ENCODE measurements around the gene CTNND2.

Gene CTNND2

DNA sequence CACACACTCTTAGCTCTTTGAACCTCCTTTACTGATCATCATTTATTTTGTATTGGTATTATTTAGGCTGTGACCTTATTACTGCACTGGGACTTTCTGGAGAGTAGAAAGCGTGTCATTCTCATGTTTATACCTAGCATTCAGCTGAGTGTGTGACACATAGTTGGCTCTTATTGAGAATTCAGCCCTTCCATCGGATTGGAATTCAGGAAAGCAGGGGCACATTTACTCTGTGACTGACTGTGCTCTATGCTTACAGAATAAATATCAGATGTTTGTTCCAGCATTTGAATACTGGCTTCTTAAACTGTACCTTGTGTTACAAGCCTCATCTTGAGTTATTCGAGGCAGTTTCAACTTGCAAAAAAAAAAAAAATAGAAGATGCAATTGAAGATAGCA is 782.4 kb downstream of the CTNND2 start:
- DNase-seq, result no peak
- TF ChIP-seq, protein P1, sequence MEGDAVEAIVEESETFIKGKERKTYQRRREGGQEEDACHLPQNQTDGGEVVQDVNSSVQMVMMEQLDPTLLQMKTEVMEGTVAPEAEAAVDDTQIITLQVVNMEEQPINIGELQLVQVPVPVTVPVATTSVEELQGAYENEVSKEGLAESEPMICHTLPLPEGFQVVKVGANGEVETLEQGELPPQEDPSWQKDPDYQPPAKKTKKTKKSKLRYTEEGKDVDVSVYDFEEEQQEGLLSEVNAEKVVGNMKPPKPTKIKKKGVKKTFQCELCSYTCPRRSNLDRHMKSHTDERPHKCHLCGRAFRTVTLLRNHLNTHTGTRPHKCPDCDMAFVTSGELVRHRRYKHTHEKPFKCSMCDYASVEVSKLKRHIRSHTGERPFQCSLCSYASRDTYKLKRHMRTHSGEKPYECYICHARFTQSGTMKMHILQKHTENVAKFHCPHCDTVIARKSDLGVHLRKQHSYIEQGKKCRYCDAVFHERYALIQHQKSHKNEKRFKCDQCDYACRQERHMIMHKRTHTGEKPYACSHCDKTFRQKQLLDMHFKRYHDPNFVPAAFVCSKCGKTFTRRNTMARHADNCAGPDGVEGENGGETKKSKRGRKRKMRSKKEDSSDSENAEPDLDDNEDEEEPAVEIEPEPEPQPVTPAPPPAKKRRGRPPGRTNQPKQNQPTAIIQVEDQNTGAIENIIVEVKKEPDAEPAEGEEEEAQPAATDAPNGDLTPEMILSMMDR (IDR thresholded peaks at IDR 0.05; ENCODE audit: low read depth, low read length), result no peak
- Histone ChIP-seq H3K36me3 (peaks cover 6% of the 10 kb centered on the region), H3K9me3 (ENCODE audit: severe bottlenecking) (no peaks in the 10 kb centered on the region), H3K27me3 (ENCODE audit: insufficient read depth, low read depth, severe bottlenecking) (no peaks in the 10 kb centered on the region), H3K4me3 (ENCODE audit: low read depth, low read length) (no peak overlapping the region), H3K27ac (no peak overlapping the region)

DNA sequence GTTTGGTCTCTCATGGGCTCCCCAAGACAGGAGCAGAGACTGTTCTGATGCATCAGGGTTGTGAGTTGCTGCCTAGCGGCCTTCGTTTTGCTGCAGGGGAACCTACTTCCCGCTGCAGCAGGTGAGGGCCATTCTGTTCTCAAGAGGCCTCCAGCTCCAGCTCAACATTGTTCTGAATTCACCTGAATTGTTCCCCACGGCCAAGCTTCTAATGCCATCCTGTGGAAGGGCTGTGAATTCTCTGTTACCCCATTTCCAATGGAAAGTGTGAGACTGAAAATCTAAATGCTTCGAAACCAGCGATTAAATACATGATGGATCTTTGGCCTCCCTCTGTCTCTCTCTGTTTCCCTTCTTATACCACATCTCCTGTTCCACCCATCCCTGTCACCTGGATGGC is 794.1 kb downstream of the CTNND2 start:
- Histone ChIP-seq H3K36me3 (peaks cover 18% of the 10 kb centered on the region), H3K27ac (no peak overlapping the region), H3K27me3 (ENCODE audit: insufficient read depth, low read depth, severe bottlenecking) (no peaks in the 10 kb centered on the region), H3K4me3 (ENCODE audit: low read depth, low read length) (no peak overlapping the region), H3K9me3 (ENCODE audit: severe bottlenecking) (peaks cover 4% of the 10 kb centered on the region)
- TF ChIP-seq, protein P1 (IDR thresholded peaks at IDR 0.05; ENCODE audit: low read depth, low read length), result no peak
- no peak for DNase-seq

DNA sequence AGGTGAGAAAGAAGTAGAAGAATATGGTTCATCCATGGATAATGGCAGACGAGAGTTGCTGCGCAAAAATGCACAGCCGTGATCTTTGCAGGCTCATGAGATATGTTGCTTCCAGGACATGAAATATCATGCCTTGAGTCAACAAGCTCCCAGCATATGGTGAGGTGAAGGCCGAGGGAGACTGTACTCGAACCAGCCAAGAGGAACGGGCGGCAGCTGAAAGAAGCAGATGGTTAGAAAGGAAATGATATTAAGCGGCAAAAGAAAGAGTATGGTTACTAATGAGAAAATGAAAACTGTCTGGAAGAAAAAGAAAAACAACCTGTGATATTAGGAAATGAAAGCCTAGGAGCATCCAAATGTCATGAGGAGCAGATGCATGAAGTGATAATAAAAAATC is 798.5 kb downstream of the CTNND2 start:
- DNase-seq, result peak; percentile 85
- peak overlapping the region; percentile 63 for H3K27ac ChIP-seq

DNA sequence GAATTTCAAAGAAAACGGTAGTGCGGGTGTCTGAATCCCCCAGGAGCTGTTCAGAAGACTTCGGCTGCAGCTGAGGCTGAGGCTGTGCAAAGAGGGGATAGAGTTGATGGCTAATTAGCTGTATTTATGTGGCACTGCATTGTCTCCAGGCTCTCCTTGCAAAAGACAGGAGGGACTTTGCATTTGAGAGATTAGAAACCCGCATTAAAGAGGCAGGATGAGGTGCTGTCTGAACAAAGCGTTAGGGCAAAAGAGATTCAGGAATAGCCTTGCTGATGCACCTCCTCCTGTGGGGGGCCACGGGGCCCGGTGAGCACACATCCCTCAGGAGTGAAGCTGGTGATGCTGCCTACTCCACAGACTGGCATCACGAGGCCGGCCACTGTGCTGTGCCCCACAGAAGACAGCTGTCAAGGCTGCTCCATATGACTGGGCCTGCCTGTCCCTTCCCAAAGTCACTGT is 799.6 kb downstream of the CTNND2 start:
- no peaks in the 10 kb centered on the region for H3K27me3 ChIP-seq (ENCODE audit: insufficient read depth, low read depth, severe bottlenecking)
- peak; percentile 71 for DNase-seq
- H3K27ac ChIP-seq, result peak overlapping the region; percentile 63
- no peak overlapping the region; the same call in 1 of the 2 replicates for H3K4me3 ChIP-seq (ENCODE audit: low read depth, low read length)
- H3K36me3 ChIP-seq, result peaks cover under 1% of the 10 kb centered on the region; the same call in 1 of the 2 replicates
- TF ChIP-seq, protein P1 (IDR thresholded peaks at IDR 0.05; ENCODE audit: low read depth, low read length), result 0 out of 2 replicates have a peak, but pooled peaks have one; percentile 21
- no peaks in the 10 kb centered on the region for H3K9me3 ChIP-seq (ENCODE audit: severe bottlenecking)

More for the DNA sequence above, 798.5 kb downstream of the CTNND2 start:
- Histone ChIP-seq H3K4me3 (ENCODE audit: low read depth, low read length) (peak overlapping the region; percentile 3; the same call in 1 of the 2 replicates), H3K27me3 (ENCODE audit: insufficient read depth, low read depth, severe bottlenecking) (no peaks in the 10 kb centered on the region), H3K36me3 (peaks cover 11% of the 10 kb centered on the region), H3K9me3 (ENCODE audit: severe bottlenecking) (no peaks in the 10 kb centered on the region)
- TF ChIP-seq, protein P1 (IDR thresholded peaks at IDR 0.05; ENCODE audit: low read depth, low read length), result no peak

DNA sequence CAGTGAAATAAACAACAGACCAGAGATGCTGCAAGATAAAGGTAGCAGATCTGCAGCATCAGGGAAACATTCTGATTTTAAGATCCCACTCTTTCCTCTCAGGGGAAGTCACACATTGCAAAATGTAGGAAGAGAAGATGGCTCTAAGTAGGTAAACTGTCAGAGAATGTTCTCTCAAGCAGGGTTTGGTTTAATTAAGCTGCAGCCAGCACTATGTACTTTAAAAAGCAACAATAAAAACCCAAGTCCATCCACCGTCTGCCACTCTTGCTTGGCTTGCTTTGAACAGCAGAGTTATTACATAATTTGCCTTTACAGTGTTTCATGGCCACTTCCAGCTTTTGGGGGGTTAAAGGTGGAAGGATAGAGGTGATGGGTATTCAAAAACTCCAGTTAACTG is 800.0 kb downstream of the CTNND2 start:
- no peak for DNase-seq
- TF ChIP-seq, protein P1 (IDR thresholded peaks at IDR 0.05; ENCODE audit: low read depth, low read length), result no peak
- peak overlapping the region; percentile 3; the same call in 1 of the 2 replicates for H3K4me3 ChIP-seq (ENCODE audit: low read depth, low read length)
- H3K36me3 ChIP-seq, result no peaks in the 10 kb centered on the region; the same call in 1 of the 2 replicates
- no peaks in the 10 kb centered on the region for H3K9me3 ChIP-seq (ENCODE audit: severe bottlenecking)
- H3K27me3 ChIP-seq (ENCODE audit: insufficient read depth, low read depth, severe bottlenecking), result no peaks in the 10 kb centered on the region
- H3K27ac ChIP-seq, result peak overlapping the region; percentile 63

DNA sequence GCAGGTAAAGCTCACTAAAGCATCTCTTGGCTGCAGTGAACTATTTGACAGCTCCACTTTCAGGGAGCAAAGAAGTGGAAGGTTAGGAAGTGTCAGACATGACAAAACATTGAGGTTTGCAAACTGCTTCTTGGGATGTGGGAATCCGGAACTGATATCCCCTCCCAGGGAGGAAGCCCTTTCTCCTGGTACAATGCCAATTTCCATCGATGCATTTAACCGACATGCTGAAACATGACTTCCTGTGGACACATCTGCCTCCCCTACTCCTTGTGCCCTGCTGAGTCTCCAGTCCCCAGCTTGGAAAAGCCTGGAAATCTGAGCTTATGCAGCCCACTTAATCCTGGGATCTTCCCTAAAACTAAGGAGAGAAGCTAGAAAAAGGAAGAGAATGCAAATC is 820.1 kb downstream of the CTNND2 start:
- H3K9me3 ChIP-seq (ENCODE audit: severe bottlenecking), result peaks cover 2% of the 10 kb centered on the region
- TF ChIP-seq, protein P1 (IDR thresholded peaks at IDR 0.05; ENCODE audit: low read depth, low read length), result no peak
- H3K27me3 ChIP-seq (ENCODE audit: insufficient read depth, low read depth, severe bottlenecking), result no peaks in the 10 kb centered on the region
- DNase-seq, result no peak
- H3K27ac ChIP-seq, result no peak overlapping the region
- H3K36me3 ChIP-seq, result no peaks in the 10 kb centered on the region
- H3K4me3 ChIP-seq (ENCODE audit: low read depth, low read length), result no peak overlapping the region
